ENCODE data around the gene GRXCR2. TPM values are rescaled to one million over a fixed set of nuclear protein-coding genes. Genes with fewer than 3 reads are reported as not detected.

GRXCR2 gene
- polyA plus RNA-seq, 1 donor (not counting 4 experiments of a cell fraction or from before 2014, with no cell fraction given): 0.03 TPM

DNA sequence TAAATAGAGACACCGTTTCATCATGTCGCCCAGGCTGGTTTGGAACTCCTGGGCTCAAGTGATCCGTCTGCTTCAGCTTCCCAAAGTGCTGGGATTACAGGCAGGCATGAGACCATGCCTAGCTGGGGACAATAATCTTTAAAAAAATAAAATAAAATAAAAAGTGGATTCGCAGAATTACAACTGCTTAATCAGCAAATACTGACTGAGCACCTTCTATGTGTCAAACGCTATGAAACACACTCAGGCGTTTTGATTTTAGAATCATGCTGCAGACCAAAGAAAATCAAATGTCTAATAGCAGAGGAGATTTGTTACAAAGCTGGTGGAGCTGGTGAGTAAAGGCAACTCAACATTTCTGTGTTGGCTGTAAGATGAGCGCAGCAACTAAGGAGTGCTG, 40.9 kb upstream of the GRXCR2 start:
- Histone ChIP-seq H3K4me2 (ENCODE audit: control insufficient read depth, extremely low read depth, insufficient read depth, low read depth, low read length) (no peak overlapping the region), H3K4me1 (ENCODE audit: control insufficient read depth, extremely low read depth, insufficient read depth, low read length) (no peaks in the 10 kb centered on the region), H4K20me1 (ENCODE audit: control insufficient read depth, extremely low read depth, insufficient read depth, low read length) (no peaks in the 10 kb centered on the region), H3K79me2 (ENCODE audit: control insufficient read depth, insufficient read depth, low read length) (no peaks in the 10 kb centered on the region), H2AFZ (ENCODE audit: control insufficient read depth, low read length) (no peak overlapping the region), H3K27me3 (ENCODE audit: control insufficient read depth, extremely low read depth, insufficient read depth, low read length) (no peaks in the 10 kb centered on the region), H3K27ac (ENCODE audit: control insufficient read depth, insufficient read depth, low read length) (no peak overlapping the region), H3K9ac (ENCODE audit: control insufficient read depth, extremely low read depth, insufficient read depth, low read length) (no peak overlapping the region), H3K9me3 (ENCODE audit: control insufficient read depth, low read depth, low read length) (no peaks in the 10 kb centered on the region), H3K36me3 (ENCODE audit: control insufficient read depth in 2 of 2, extremely low read depth in 1 of 2, insufficient read depth in 2 of 2, low read length in 2 of 2) (no peaks in the 10 kb centered on the region), H3K4me3 (ENCODE audit: control insufficient read depth in 2 of 3, extremely low read depth in 1 of 3, insufficient read depth in 2 of 3, low read depth in 1 of 3, low read length in 3 of 3) (no peak overlapping the region), H3K9me1 (ENCODE audit: control insufficient read depth, extremely low read depth, insufficient read depth, low read length) (no peaks in the 10 kb centered on the region)
- DNase-seq (ENCODE audit: low read depth, low spot score) (no peak), FAIRE-seq (no peak)
- dilution Hi-C loops (cut with MboI; ENCODE audit: extremely low pct_ligation_motif_present, low sequenced_read_pairs): no loop called here
- TF ChIP-seq, protein P1, sequence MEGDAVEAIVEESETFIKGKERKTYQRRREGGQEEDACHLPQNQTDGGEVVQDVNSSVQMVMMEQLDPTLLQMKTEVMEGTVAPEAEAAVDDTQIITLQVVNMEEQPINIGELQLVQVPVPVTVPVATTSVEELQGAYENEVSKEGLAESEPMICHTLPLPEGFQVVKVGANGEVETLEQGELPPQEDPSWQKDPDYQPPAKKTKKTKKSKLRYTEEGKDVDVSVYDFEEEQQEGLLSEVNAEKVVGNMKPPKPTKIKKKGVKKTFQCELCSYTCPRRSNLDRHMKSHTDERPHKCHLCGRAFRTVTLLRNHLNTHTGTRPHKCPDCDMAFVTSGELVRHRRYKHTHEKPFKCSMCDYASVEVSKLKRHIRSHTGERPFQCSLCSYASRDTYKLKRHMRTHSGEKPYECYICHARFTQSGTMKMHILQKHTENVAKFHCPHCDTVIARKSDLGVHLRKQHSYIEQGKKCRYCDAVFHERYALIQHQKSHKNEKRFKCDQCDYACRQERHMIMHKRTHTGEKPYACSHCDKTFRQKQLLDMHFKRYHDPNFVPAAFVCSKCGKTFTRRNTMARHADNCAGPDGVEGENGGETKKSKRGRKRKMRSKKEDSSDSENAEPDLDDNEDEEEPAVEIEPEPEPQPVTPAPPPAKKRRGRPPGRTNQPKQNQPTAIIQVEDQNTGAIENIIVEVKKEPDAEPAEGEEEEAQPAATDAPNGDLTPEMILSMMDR (optimal IDR thresholded peaks at IDR 0.05 in 1 of 3, IDR thresholded peaks at IDR 0.05 in 1 of 3, conservative IDR thresholded peaks at IDR 0.05 in 1 of 3; ENCODE audit: extremely low read depth in 1 of 3, insufficient read depth in 2 of 3, low read length in 3 of 3): no peak
- TF ChIP-seq EZH2 (IDR thresholded peaks at IDR 0.05; ENCODE audit: low read length): no peak

DNA sequence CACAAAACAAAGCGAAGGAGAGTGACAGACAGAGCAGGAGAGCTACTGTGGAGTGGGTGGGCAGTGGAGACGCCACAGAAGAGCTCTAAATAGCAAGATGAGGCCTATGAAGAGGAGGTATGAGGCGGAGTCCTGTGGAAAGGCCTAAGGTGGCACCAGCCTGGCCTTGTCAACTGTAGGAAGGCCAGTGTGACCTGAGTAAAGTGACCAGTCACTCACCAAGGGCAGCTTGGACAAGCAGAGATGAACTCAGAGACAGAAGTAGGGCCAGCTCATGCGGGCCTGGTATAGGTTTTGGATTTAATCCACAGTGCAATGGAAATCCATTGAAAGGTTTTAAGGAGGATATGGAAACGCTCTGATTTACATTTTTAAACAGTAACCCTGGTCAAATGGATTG, 39.8 kb upstream of the GRXCR2 start:
- Histone ChIP-seq H3K4me2 (ENCODE audit: control insufficient read depth, extremely low read depth, insufficient read depth, low read depth, low read length) (no peak overlapping the region), H3K9me3 (ENCODE audit: control insufficient read depth, low read depth, low read length) (no peaks in the 10 kb centered on the region), H3K4me3 (ENCODE audit: control insufficient read depth in 2 of 3, extremely low read depth in 1 of 3, insufficient read depth in 2 of 3, low read depth in 1 of 3, low read length in 3 of 3) (no peak overlapping the region), H3K27me3 (ENCODE audit: control insufficient read depth, extremely low read depth, insufficient read depth, low read length) (no peaks in the 10 kb centered on the region), H4K20me1 (ENCODE audit: control insufficient read depth, extremely low read depth, insufficient read depth, low read length) (no peaks in the 10 kb centered on the region), H3K9ac (ENCODE audit: control insufficient read depth, extremely low read depth, insufficient read depth, low read length) (no peak overlapping the region), H3K9me1 (ENCODE audit: control insufficient read depth, extremely low read depth, insufficient read depth, low read length) (no peaks in the 10 kb centered on the region), H3K27ac (ENCODE audit: control insufficient read depth, insufficient read depth, low read length) (no peak overlapping the region), H3K4me1 (ENCODE audit: control insufficient read depth, extremely low read depth, insufficient read depth, low read length) (no peaks in the 10 kb centered on the region), H3K36me3 (ENCODE audit: control insufficient read depth in 2 of 2, extremely low read depth in 1 of 2, insufficient read depth in 2 of 2, low read length in 2 of 2) (no peaks in the 10 kb centered on the region), H3K79me2 (ENCODE audit: control insufficient read depth, insufficient read depth, low read length) (no peaks in the 10 kb centered on the region), H2AFZ (ENCODE audit: control insufficient read depth, low read length) (no peak overlapping the region)
- DNase-seq (ENCODE audit: low read depth, low spot score) (no peak), FAIRE-seq (no peak)
- TF ChIP-seq, protein P1 (optimal IDR thresholded peaks at IDR 0.05 in 1 of 3, IDR thresholded peaks at IDR 0.05 in 1 of 3, conservative IDR thresholded peaks at IDR 0.05 in 1 of 3; ENCODE audit: extremely low read depth in 1 of 3, insufficient read depth in 2 of 3, low read length in 3 of 3): no peak
- TF ChIP-seq EZH2 (IDR thresholded peaks at IDR 0.05; ENCODE audit: low read length): no peak
- dilution Hi-C loops (cut with MboI; ENCODE audit: extremely low pct_ligation_motif_present, low sequenced_read_pairs): no loop called here
